K562 (cell line): Measurements from ENCODE around the gene ABI2. TPM values are rescaled to one million over a fixed set of nuclear protein-coding genes. Genes with fewer than 3 reads are reported as not detected.
"Not testable (repeated sequence)": the region's sequence is repeated elsewhere in the genome, so short reads cannot be mapped to it uniquely, and the experiment has no call there.

Experiments used
- ATAC-seq: fragments of 200-7000 bp; cut with Tn5 transposase; 3 replicates; pipeline ENCODE4 v1.9.1; 2020; ENCODE audit warnings: moderate library complexity
- BruUV-seq: library from RNA; stranded (reverse); fragments of 400-500 nt; replicated peaks from 2 replicates; lab custom pipeline; 2021; lab: Mats Ljungman, UMichigan
- CTCF ChIA-PET: fragments of 300-600 bp; formaldehyde crosslinking; extraction: SDS; loops from one replicate; lab custom pipeline; 2021; ENCODE audit warnings: low intra/inter-chr PET ratio; lab: Yijun Ruan, JAX
- POLR2A ChIA-PET: fragments of 300-600, 350-650 bp; sonication (Branson Sonifier 250); formaldehyde crosslinking; extraction: SDS; loops from one replicate; lab custom pipeline; 2021; ENCODE audit warnings: antibody characterized with exemption, inconsistent platforms; lab: Yijun Ruan, JAX
- DNase-seq, 4 experiments: peaks; one replicate each; pipeline versions ENCODE4 v3.0.0 to v3.0.0-alpha.2; 2011 to 2018; ENCODE audit warnings: low spot score in 3 of 4, mixed read lengths in 3 of 4; ENCODE audit errors: extremely low read depth in 1 of 4
- FAIRE-seq: peaks from 2 replicates; lab custom pipeline; 2011; peaks lifted over from hg19 to GRCh38; lab: Jason Lieb, UNC
- H2AFZ ChIP-seq: 2 replicates; pipeline ENCODE4 v1.6.0; 2011; ENCODE audit warnings: low read depth, low read length, control low read depth, inconsistent platforms
- H3K27ac ChIP-seq: fragments of 200-600 bp; 3 replicates; pipeline ENCODE4 v1.8.0; 2011; ENCODE audit warnings: low read depth, mild to moderate bottlenecking, control low read depth, inconsistent platforms, low read length, moderate library complexity, mixed read lengths; ENCODE audit errors: extremely low read depth
- H3K27me3 ChIP-seq, 2 experiments: fragments of 300-600 bp in 1 of 2; 2 replicates in 1 of 2; 3 replicates in 1 of 2; pipeline versions ENCODE4 v1.6.0 to v1.8.0; 2011; ENCODE audit warnings: inconsistent platforms in 2 of 2, low read length in 2 of 2, mild to moderate bottlenecking in 1 of 2, mixed read lengths in 1 of 2, moderate library complexity in 1 of 2; ENCODE audit not compliant: control insufficient read depth in 2 of 2, insufficient read depth in 2 of 2
- H3K36me3 ChIP-seq: fragments of 300-600 bp; 3 replicates; pipeline ENCODE4 v1.8.0; 2011; ENCODE audit warnings: mild to moderate bottlenecking, low read length, inconsistent platforms; ENCODE audit not compliant: control insufficient read depth, insufficient read depth
- H3K4me1 ChIP-seq, 2 experiments: fragments of 200-600 bp in 1 of 2; replicated peaks in 1 of 2; 2 replicates in 1 of 2; 3 replicates in 1 of 2; pipeline versions ENCODE4 v1.5.1 to v1.8.0; 2011; ENCODE audit warnings: inconsistent platforms in 2 of 2, low read length in 2 of 2, mild to moderate bottlenecking in 1 of 2, mixed read lengths in 1 of 2, moderate library complexity in 1 of 2; ENCODE audit not compliant: control insufficient read depth in 2 of 2, insufficient read depth in 2 of 2
- H3K4me2 ChIP-seq: 2 replicates; pipeline ENCODE4 v1.6.1; 2011; ENCODE audit warnings: low read length, control low read depth, inconsistent platforms, mixed read lengths; ENCODE audit not compliant: insufficient read depth
- H3K4me3 ChIP-seq: fragments of 200-600 bp; sonication (generic), shearing (Covaris generic); 2 replicates; pipeline ENCODE4 v1.5.1; 2016; ENCODE audit warnings: control low read depth, inconsistent platforms
- H3K79me2 ChIP-seq: fragments of 200-600 bp; 3 replicates; pipeline ENCODE4 v1.8.0; 2011; ENCODE audit warnings: low read length, inconsistent platforms; ENCODE audit not compliant: control insufficient read depth, insufficient read depth
- H3K9ac ChIP-seq, 2 experiments: 2 replicates each; pipeline versions ENCODE4 v1.6.0 to v1.6.1; 2011; ENCODE audit warnings: low read depth in 2 of 2, low read length in 2 of 2, control low read depth in 1 of 2, inconsistent platforms in 1 of 2, mild to moderate bottlenecking in 1 of 2, mixed read lengths in 1 of 2; ENCODE audit not compliant: insufficient read depth in 1 of 2
- H3K9me1 ChIP-seq: one replicate; pipeline ENCODE4 v1.6.0; 2011; ENCODE audit warnings: inconsistent platforms, mild to moderate bottlenecking, low read length, moderate library complexity; ENCODE audit not compliant: control insufficient read depth, insufficient read depth
- H3K9me3 ChIP-seq: replicated peaks from 2 replicates; pipeline ENCODE4 v1.5.1; 2011; ENCODE audit warnings: low read depth, low read length, inconsistent platforms; ENCODE audit not compliant: control insufficient read depth, insufficient read depth
- H4K20me1 ChIP-seq: replicated peaks from 2 replicates; pipeline ENCODE4 v1.6.1; 2011; ENCODE audit warnings: low read length, inconsistent platforms, mixed read lengths; ENCODE audit not compliant: control insufficient read depth, insufficient read depth
- PBX2 ChIP-seq, 2 experiments: IDR thresholded peaks in 1 of 2; conservative IDR thresholded peaks in 1 of 2; 2 replicates each; pipeline ENCODE4 v1.6.1; 2016; ENCODE audit warnings: low read depth in 2 of 2, mild to moderate bottlenecking in 1 of 2, missing compliant biosample characterization in 1 of 2, missing genetic modification characterization in 1 of 2, moderate library complexity in 1 of 2
- SRSF7 ChIP-seq: fragments of 200-400 bp; formaldehyde crosslinking; optimal IDR thresholded peaks from 2 replicates; pipeline ENCODE3; 2017; ENCODE audit warnings: mild to moderate bottlenecking, low read depth, low read length
- ZC3H11A ChIP-seq: IDR thresholded peaks from 2 replicates; pipeline ENCODE4 v1.6.1; 2012; ENCODE audit warnings: low read depth, low read length, improper control_type of control experiment
- WGBS: fragments of 100-300 bp; shearing (Covaris generic); methylation state at CpG from one replicate; pipeline ENCODE4 v1.1.6; 2016; ENCODE audit warnings: low coverage, mixed read lengths; ENCODE audit not compliant: insufficient coverage; ENCODE audit errors: missing lambda C conversion rate; 5-methylcytosine and 5-hydroxymethylcytosine counted together
- in situ Hi-C: fragments of 300-500 bp; cut with MboI; formaldehyde crosslinking; loops from 4 replicates; pipeline ENCODE4 v1.15.0; 2018; ENCODE audit warnings: inconsistent platforms, mixed read lengths
- intact Hi-C: fragments of 100-400 bp; cut with micrococcal nuclease; formaldehyde crosslinking; loops from 2 replicates; pipeline ENCODE4 v1.14.2; 2022
- polyA plus RNA-seq, 8 experiments: library from polyadenylated mRNA; depleted of rRNA in 4 of 8; stranded (reverse) in 5 of 8; unstranded in 3 of 8; fragments of >200 nt; fragmentation: Nextera tagmentation in 2 of 8; fragmentation: Illumina TruSeq in 1 of 8; extraction: Ambion mirVana in 2 of 8; extraction: Trizol in 1 of 8; gene quantifications; 2 replicates each; pipeline versions ENCODE4 v1.2.1 to v1.2.3, GENCODE V29; 2011 to 2014; ENCODE audit warnings: inconsistent platforms in 1 of 8, missing spikeins in 1 of 8
- total RNA-seq, 7 experiments: library from RNA; depleted of rRNA in 6 of 7; stranded (reverse); fragments of >200 nt in 6 of 7; fragmentation: Illumina TruSeq in 2 of 7; extraction: Trizol in 2 of 7; gene quantifications; 2 replicates each; pipeline versions ENCODE4 v1.2.1 to v1.2.3, GENCODE V29; 2011 to 2021; ENCODE audit warnings: low replicate concordance in 1 of 7

Gene ABI2
- total and polyA plus RNA-seq, 9 of the 15 experiments (the other 6 are each of a cell fraction or from before 2014, with no cell fraction given), result 5.3 to 24.3 (median 12.2) TPM

DNA sequence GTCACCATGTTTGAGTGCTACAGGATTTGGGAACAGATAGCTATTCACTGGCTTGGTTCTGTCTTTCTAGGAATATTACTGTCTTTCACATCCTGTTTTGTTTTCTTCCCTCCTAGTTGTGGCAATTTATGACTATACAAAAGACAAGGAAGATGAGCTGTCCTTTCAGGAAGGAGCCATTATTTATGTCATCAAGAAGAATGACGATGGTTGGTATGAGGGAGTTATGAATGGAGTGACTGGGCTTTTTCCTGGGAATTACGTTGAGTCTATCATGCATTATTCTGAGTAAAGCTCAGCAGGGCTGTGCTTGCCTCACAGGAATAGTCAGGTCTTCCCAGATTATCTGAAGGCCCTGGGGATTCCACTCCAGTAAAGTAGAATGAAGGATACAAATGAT lies 98.9 kb downstream of the ABI2 start:
- no peak for FAIRE-seq
- in situ Hi-C loops, result no loop called here
- Histone ChIP-seq H4K20me1 (no peaks in the 10 kb centered on the region), H3K27ac (no peak overlapping the region), H3K4me3 (no peak overlapping the region), H3K36me3 (0 out of 3 replicates have a peak, but pooled peaks cover 5% of the 10 kb centered on the region), H2AFZ (no peak overlapping the region), H3K79me2 (no peaks in the 10 kb centered on the region), H3K9me3 (no peaks in the 10 kb centered on the region), H3K27me3 (no peaks in the 10 kb centered on the region), H3K9ac (no peak overlapping the region), H3K4me1 (no peaks in the 10 kb centered on the region), H3K9me1 (no peaks in the 10 kb centered on the region), H3K4me2 (no peak overlapping the region)
- ChIA-PET POLR2A (no interaction called here), CTCF (no interaction called here)
- DNase-seq, result no peak
- TF ChIP-seq ZC3H11A, result no peak
- no peak for TF ChIP-seq PBX2 (CRISPR knock-in tag; IDR thresholded peaks at IDR 0.05; ENCODE audit: low read depth)
- TF ChIP-seq PBX2 (tag; conservative IDR thresholded peaks at IDR 0.05; ENCODE audit: low read depth), result peak; percentile 18; the same call in 1 of the 2 replicates
- no peak for TF ChIP-seq SRSF7
- no peak for ATAC-seq
- 51% methylated on average over 2 of the region's 2 CpGs for WGBS
- BruUV-seq, result no TSS peak
- intact Hi-C loops, result no loop called here

- H3K9me3 ChIP-seq, H3K27ac ChIP-seq, POLR2A ChIA-PET, FAIRE-seq, H3K27me3 ChIP-seq, H2AFZ ChIP-seq, H3K4me3 ChIP-seq, H3K79me2 ChIP-seq, CTCF ChIA-PET, H4K20me1 ChIP-seq, ATAC-seq, BruUV-seq, H3K9me1 ChIP-seq, intact Hi-C loops, H3K36me3 ChIP-seq, DNase-seq, H3K4me2 ChIP-seq, H3K4me1 ChIP-seq, in situ Hi-C loops, H3K9ac ChIP-seq: not testable (repeated sequence)
- 74% methylated on average over 2 of the region's 4 CpGs for WGBS
Observed at GRCh38 chr2:203429643-203430042, 101.4 kb downstream of the ABI2 start.
